Body of pancreas (tissue), 4 donors: Measurements from ENCODE around the gene KHK. TPM values are rescaled to one million over a fixed set of nuclear protein-coding genes. Genes with fewer than 3 reads are reported as not detected.

Experiments
- ATAC-seq: fragments of 150-250 bp; one replicate; pipeline ENCODE4 v1.9.1; 2016
- DNase-seq, 4 donors: peaks; one replicate each; pipeline ENCODE4 v3.0.0-alpha.2; 2019
- H3K27ac ChIP-seq, 4 donors: fragments of 200-600 bp; sonication (generic); 1 replicate in 3 of 4; 2 replicates in 1 of 4; pipeline versions ENCODE4 v1.5.1 to v1.6.1; 2016 to 2019; ENCODE audit warnings: mild to moderate bottlenecking in 1 of 4, mixed read lengths in 1 of 4, moderate library complexity in 1 of 4
- H3K27me3 ChIP-seq, 2 donors: fragments of 200-600 bp; sonication (generic); one replicate each; pipeline ENCODE4 v1.6.0; 2016; ENCODE audit warnings: mild to moderate bottlenecking in 1 of 2
- H3K36me3 ChIP-seq, 2 donors: fragments of 200-600 bp; sonication (generic); replicated peaks in 1 of 2; 2 replicates each; pipeline ENCODE4 v1.5.1; 2016; ENCODE audit warnings: low read depth in 2 of 2; ENCODE audit not compliant: insufficient read depth in 1 of 2
- H3K4me1 ChIP-seq: fragments of 200-600 bp; sonication (generic); one replicate; pipeline ENCODE4 v1.6.0; 2016
- H3K4me3 ChIP-seq, 2 donors: fragments of 200-600 bp; sonication (generic); 1 replicate in 1 of 2; 2 replicates in 1 of 2; pipeline ENCODE4 v1.5.1; 2016 to 2019
- H3K9me3 ChIP-seq, 3 donors: fragments of 200-600 bp; sonication (generic); 1 replicate in 2 of 3; 2 replicates in 1 of 3; pipeline ENCODE4 v1.5.1; 2016
- POLR2A ChIP-seq, 3 donors: fragments of 450-650 bp; IDR thresholded peaks; one replicate each; pipeline ENCODE4 v1.6.1; 2016; ENCODE audit warnings: antibody characterized with exemption in 3 of 3, mild to moderate bottlenecking in 2 of 3
- WGBS, 2 donors: methylation state at CpG; one replicate each; pipeline ENCODE4 v1.1.5; 2017; 5-methylcytosine and 5-hydroxymethylcytosine counted together
- intact Hi-C: fragments of 100-400 bp; cut with DNase I; formaldehyde crosslinking; loops from one replicate; pipeline ENCODE4 v1.15.1; 2023
- total RNA-seq, 2 donors: library from RNA; depleted of rRNA; stranded (reverse); fragments of >200 nt; gene quantifications; one replicate each; pipeline ENCODE4 v1.1.0, GENCODE V29; 2016
- TF ChIP-seq, protein P1 (sequence below), 7 experiments: fragments of 450-650 bp in 4 of 7; fragments of 200-600 bp in 3 of 7; sonication (generic) in 3 of 7; IDR thresholded peaks; one replicate each; pipeline ENCODE4 v1.5.1; 2016 to 2019; ENCODE audit warnings: antibody characterized with exemption in 7 of 7

Gene KHK
- total RNA-seq, 2 donors from 2014 or later: 4.2 to 7.3 TPM

- no peaks in the 10 kb centered on the region for H3K9me3 ChIP-seq
- no peak overlapping the region for H3K4me3 ChIP-seq
- H3K4me1 ChIP-seq: peaks cover 39% of the 10 kb centered on the region
- intact Hi-C loops: no loop called here
- no peaks in the 10 kb centered on the region for H3K27me3 ChIP-seq
- H3K27ac ChIP-seq: no peak overlapping the region
- H3K36me3 ChIP-seq: no peaks in the 10 kb centered on the region
- TF ChIP-seq POLR2A (IDR thresholded peaks at IDR 0.05): no peak
- TF ChIP-seq, protein P1, sequence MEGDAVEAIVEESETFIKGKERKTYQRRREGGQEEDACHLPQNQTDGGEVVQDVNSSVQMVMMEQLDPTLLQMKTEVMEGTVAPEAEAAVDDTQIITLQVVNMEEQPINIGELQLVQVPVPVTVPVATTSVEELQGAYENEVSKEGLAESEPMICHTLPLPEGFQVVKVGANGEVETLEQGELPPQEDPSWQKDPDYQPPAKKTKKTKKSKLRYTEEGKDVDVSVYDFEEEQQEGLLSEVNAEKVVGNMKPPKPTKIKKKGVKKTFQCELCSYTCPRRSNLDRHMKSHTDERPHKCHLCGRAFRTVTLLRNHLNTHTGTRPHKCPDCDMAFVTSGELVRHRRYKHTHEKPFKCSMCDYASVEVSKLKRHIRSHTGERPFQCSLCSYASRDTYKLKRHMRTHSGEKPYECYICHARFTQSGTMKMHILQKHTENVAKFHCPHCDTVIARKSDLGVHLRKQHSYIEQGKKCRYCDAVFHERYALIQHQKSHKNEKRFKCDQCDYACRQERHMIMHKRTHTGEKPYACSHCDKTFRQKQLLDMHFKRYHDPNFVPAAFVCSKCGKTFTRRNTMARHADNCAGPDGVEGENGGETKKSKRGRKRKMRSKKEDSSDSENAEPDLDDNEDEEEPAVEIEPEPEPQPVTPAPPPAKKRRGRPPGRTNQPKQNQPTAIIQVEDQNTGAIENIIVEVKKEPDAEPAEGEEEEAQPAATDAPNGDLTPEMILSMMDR (IDR thresholded peaks at IDR 0.05): no peak
- DNase-seq (no peak), ATAC-seq (no peak)
- 66% methylated on average over 5 to 6 of the region's 6 CpGs for WGBS, 2 donors
These were observed 2.1 kb upstream of the KHK start for GRCh38 chr2:27084297-27085061.

DNA sequence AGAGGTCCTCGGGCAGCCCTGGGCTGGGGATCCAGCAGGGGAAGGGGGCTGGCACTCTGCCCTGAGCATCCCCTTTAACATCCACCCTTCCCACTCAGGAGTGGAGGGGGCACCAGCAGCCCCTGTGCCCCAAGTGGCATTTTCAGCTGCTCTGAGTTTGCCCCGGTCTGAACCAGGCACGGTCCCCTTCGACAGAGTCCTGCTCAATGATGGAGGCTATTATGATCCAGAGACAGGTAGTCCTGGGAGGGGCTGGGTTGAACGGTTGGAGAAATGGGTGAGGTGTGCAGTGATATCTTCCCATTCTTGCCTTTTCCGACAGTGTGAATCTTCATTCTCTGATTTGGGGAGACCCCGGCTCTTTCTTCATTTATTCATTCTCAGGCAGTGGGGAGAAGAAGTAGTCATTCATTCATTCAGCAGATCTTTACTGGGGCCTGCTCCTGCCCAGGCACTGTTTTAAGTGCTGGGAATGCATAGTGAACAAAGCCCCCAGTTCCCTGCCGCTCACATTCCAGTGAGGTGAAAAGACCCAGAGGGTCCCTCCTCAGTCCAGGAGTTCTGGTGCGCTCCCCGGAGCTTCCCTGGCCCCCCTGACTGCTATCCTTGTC is 1.4 kb upstream of the KHK start:
- ATAC-seq: no peak
- DNase-seq: no peak
- H3K27me3 ChIP-seq: no peaks in the 10 kb centered on the region
- peaks cover 39% of the 10 kb centered on the region for H3K4me1 ChIP-seq
- H3K9me3 ChIP-seq: no peaks in the 10 kb centered on the region
- peak overlapping the region; percentile 76 to 96 (median 86) for H3K27ac ChIP-seq
- WGBS, 2 donors: 50 to 63% methylated on average over 8 to 10 of the region's 10 CpGs
- TF ChIP-seq POLR2A (IDR thresholded peaks at IDR 0.05): no peak
- TF ChIP-seq, protein P1 (IDR thresholded peaks at IDR 0.05): peak in 2 of 7 experiments; percentile 22 to 37
- H3K4me3 ChIP-seq: peak overlapping the region in 1 of 2 donors; percentile 74
- intact Hi-C loops: no loop called here
- no peaks in the 10 kb centered on the region for H3K36me3 ChIP-seq

DNA sequence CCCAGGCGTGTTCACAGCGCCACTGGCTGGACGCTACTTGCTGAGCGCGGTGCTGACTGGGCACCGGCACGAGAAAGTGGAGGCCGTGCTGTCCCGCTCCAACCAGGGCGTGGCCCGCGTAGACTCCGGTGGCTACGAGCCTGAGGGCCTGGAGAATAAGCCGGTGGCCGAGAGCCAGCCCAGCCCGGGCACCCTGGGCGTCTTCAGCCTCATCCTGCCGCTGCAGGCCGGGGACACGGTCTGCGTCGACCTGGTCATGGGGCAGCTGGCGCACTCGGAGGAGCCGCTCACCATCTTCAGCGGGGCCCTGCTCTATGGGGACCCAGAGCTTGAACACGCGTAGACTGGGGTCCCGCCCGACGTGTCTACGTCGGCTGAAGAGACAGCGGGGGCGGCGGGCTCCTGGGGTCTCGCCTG is 891 bp upstream of the KHK start:
- intact Hi-C loops: no loop called here
- TF ChIP-seq, protein P1 (IDR thresholded peaks at IDR 0.05): peak in 4 of 7 experiments; percentile 5 to 49 (median 24)
- TF ChIP-seq POLR2A (IDR thresholded peaks at IDR 0.05): peak in 2 of 3 donors; percentile 10 to 27
- Histone ChIP-seq H3K4me3 (peak overlapping the region; percentile 55 to 74), H3K36me3 (no peaks in the 10 kb centered on the region), H3K9me3 (no peaks in the 10 kb centered on the region), H3K4me1 (peaks cover 38% of the 10 kb centered on the region), H3K27ac (peak overlapping the region; percentile 76 to 96 (median 86)), H3K27me3 (no peaks in the 10 kb centered on the region)
- peak; percentile 70 to 81 (median 78) for DNase-seq
- peak; percentile 51 for ATAC-seq
- WGBS, 2 donors: 1 to 2% methylated on average over 10 to 38 of the region's 38 CpGs

DNA sequence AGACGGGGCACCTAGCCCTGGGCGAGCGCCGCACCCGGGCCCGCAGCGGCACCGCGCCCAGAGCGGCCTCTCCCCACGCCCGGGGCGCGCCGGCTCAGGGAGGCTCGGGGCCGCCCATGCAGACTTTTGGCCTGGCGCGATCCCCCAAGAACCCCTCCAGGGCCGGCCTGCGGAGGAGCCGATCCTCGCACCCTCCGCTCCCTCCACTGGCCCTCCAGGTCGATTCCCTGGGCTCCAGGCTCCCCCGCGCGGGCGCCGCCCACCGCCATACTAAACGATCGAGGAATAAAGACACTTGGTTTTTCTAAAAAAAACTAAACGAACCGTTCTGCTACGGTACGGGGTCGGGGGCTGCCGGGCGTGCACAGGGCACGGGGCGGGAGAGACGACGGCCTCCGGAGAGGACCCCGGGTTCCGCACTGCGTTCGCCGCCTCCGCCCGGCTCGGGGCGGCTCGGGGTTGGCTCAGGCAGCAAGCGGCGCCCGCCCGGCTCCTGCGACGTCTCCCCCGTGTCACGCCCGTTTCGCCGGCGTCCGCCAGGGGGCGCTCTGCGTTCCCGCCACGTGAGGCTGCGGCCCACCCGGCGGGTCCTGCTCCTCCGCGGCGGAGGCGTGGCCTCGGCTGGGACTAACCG is 365 bp upstream of the KHK start:
- intact Hi-C loops: no loop called here
- ATAC-seq (peak; percentile 92), DNase-seq (peak; percentile 95 to 97 (median 96))
- Histone ChIP-seq H3K27me3 (no peaks in the 10 kb centered on the region), H3K4me3 (peak overlapping the region; percentile 55 to 74), H3K36me3 (no peaks in the 10 kb centered on the region), H3K4me1 (peaks cover 33% of the 10 kb centered on the region), H3K9me3 (no peaks in the 10 kb centered on the region), H3K27ac (peak overlapping the region; percentile 76 to 96 (median 86))
- TF ChIP-seq, protein P1 (IDR thresholded peaks at IDR 0.05): peak; percentile 71 to 99 (median 97)
- TF ChIP-seq POLR2A (IDR thresholded peaks at IDR 0.05): peak; percentile 70 to 77 (median 76)
- 1% methylated on average over 79 of the region's 81 CpGs; no CpG with 5 or more reads in 1 of the 2 donors for WGBS, 2 donors
